Body of pancreas (tissue), 4 donors: ENCODE measurements around the gene KRTAP5-8.

ENCODE experiments used
- CTCF ChIP-seq, 7 experiments: fragments of 450-650 bp in 4 of 7; fragments of 200-600 bp in 3 of 7; sonication (generic) in 3 of 7; IDR thresholded peaks; one replicate each; pipeline ENCODE4 v1.5.1; 2016 to 2019; ENCODE audit warnings: antibody characterized with exemption in 7 of 7
- POLR2A ChIP-seq, 3 donors: fragments of 450-650 bp; IDR thresholded peaks; one replicate each; pipeline ENCODE4 v1.6.1; 2016; ENCODE audit warnings: antibody characterized with exemption in 3 of 3, mild to moderate bottlenecking in 2 of 3

GRCh38 chr11:71498091-71498490, 39.7 kb upstream of the KRTAP5-8 start:
- TF ChIP-seq CTCF (IDR thresholded peaks at IDR 0.05), result no peak
- TF ChIP-seq POLR2A (IDR thresholded peaks at IDR 0.05), result no peak
